Measurements from ENCODE around the gene EBF4. TPM values are rescaled to one million over a fixed set of nuclear protein-coding genes. Genes with fewer than 3 reads are reported as not detected.

Gene EBF4
- total and polyA plus RNA-seq, 2 of the 8 experiments (the other 6 are each of a cell fraction or from before 2014, with no cell fraction given), result 1.2 to 2.9 TPM

GRCh38 chr20:2800521-2801285 lies 108.1 kb downstream of the EBF4 start, which contains the start of gene CPXM1 (continued):
- TF ChIP-seq RAD21 (IDR thresholded peaks at IDR 0.05 in 1 of 2, conservative IDR thresholded peaks at IDR 0.05 in 1 of 2; ENCODE audit: low read depth in 2 of 2, low read length in 2 of 2) (peak in 1 of 2 experiments; percentile 28; a peak in 1 of 4 replicates), EZH2 (IDR thresholded peaks at IDR 0.05; ENCODE audit: low read depth, low read length, severe bottlenecking) (peak; percentile 30)

Data from H1 (cell line).